ENCODE results near the gene KMT2A. TPM values are rescaled to one million over a fixed set of nuclear protein-coding genes. Genes with fewer than 3 reads are reported as not detected.

The KMT2A gene
- total RNA-seq, 1 experiment from 2014 or later: 50.4 TPM

GRCh38 chr11:118532852-118533768 lies 96.8 kb downstream of the KMT2A start:
- no peaks in the 10 kb centered on the region for H3K79me2 ChIP-seq (ENCODE audit: insufficient read depth, low read length)
- H3K36me3 ChIP-seq (ENCODE audit: control insufficient read depth in 1 of 2, insufficient read depth in 2 of 2, low read length in 2 of 2): no peaks in the 10 kb centered on the region; a peak in 1 of 4 replicates
- no peaks in the 10 kb centered on the region for H3K9me2 ChIP-seq (ENCODE audit: insufficient read depth)
- CTCF ChIA-PET: no interaction called here
- intact Hi-C loops (cut with micrococcal nuclease): no loop called here
- peaks cover 27 to 40% of the 10 kb centered on the region in 2 experiments for H3K4me1 ChIP-seq (ENCODE audit: control insufficient read depth in 1 of 2, insufficient read depth in 2 of 2, low read length in 2 of 2)
- no peak overlapping the region for H3K9ac ChIP-seq (ENCODE audit: low read length)
- ATAC-seq (no peak), DNase-seq (ENCODE audit: low read depth, low spot score) (no peak)
- TF ChIP-seq POLR2A (IDR thresholded peaks at IDR 0.05; ENCODE audit: borderline replicate concordance, extremely low read depth, insufficient read depth, insufficient read length) (no peak), JUND (IDR thresholded peaks at IDR 0.05) (no peak), EGR1 (IDR thresholded peaks at IDR 0.05; ENCODE audit: low read depth) (no peak), EZH2 (IDR thresholded peaks at IDR 0.05) (no peak), RAD21 (IDR thresholded peaks at IDR 0.05; ENCODE audit: low read depth) (no peak), CTCF (IDR thresholded peaks at IDR 0.05 in 2 of 3, conservative IDR thresholded peaks at IDR 0.05 in 1 of 3; ENCODE audit: borderline replicate concordance in 1 of 3, insufficient read depth in 1 of 3, low read depth in 2 of 3, low read length in 2 of 3) (no peak), ELF1 (IDR thresholded peaks at IDR 0.05; ENCODE audit: borderline replicate concordance, low read depth) (no peak), ZNF274 (IDR thresholded peaks at IDR 0.05; ENCODE audit: low read depth, low read length) (no peak), CEBPB (IDR thresholded peaks at IDR 0.05; ENCODE audit: low read depth) (no peak)
- TF ChIP-seq, protein P1, sequence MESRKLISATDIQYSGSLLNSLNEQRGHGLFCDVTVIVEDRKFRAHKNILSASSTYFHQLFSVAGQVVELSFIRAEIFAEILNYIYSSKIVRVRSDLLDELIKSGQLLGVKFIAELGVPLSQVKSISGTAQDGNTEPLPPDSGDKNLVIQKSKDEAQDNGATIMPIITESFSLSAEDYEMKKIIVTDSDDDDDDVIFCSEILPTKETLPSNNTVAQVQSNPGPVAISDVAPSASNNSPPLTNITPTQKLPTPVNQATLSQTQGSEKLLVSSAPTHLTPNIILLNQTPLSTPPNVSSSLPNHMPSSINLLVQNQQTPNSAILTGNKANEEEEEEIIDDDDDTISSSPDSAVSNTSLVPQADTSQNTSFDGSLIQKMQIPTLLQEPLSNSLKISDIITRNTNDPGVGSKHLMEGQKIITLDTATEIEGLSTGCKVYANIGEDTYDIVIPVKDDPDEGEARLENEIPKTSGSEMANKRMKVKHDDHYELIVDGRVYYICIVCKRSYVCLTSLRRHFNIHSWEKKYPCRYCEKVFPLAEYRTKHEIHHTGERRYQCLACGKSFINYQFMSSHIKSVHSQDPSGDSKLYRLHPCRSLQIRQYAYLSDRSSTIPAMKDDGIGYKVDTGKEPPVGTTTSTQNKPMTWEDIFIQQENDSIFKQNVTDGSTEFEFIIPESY (IDR thresholded peaks at IDR 0.05; ENCODE audit: extremely low read depth, insufficient replicate concordance, low read length): no peak
- TF ChIP-seq, protein P2, sequence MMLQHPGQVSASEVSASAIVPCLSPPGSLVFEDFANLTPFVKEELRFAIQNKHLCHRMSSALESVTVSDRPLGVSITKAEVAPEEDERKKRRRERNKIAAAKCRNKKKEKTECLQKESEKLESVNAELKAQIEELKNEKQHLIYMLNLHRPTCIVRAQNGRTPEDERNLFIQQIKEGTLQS (IDR thresholded peaks at IDR 0.05): no peak
- TF ChIP-seq, protein P3, sequence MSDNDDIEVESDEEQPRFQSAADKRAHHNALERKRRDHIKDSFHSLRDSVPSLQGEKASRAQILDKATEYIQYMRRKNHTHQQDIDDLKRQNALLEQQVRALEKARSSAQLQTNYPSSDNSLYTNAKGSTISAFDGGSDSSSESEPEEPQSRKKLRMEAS (IDR thresholded peaks at IDR 0.05): no peak
- TF ChIP-seq, protein P4, sequence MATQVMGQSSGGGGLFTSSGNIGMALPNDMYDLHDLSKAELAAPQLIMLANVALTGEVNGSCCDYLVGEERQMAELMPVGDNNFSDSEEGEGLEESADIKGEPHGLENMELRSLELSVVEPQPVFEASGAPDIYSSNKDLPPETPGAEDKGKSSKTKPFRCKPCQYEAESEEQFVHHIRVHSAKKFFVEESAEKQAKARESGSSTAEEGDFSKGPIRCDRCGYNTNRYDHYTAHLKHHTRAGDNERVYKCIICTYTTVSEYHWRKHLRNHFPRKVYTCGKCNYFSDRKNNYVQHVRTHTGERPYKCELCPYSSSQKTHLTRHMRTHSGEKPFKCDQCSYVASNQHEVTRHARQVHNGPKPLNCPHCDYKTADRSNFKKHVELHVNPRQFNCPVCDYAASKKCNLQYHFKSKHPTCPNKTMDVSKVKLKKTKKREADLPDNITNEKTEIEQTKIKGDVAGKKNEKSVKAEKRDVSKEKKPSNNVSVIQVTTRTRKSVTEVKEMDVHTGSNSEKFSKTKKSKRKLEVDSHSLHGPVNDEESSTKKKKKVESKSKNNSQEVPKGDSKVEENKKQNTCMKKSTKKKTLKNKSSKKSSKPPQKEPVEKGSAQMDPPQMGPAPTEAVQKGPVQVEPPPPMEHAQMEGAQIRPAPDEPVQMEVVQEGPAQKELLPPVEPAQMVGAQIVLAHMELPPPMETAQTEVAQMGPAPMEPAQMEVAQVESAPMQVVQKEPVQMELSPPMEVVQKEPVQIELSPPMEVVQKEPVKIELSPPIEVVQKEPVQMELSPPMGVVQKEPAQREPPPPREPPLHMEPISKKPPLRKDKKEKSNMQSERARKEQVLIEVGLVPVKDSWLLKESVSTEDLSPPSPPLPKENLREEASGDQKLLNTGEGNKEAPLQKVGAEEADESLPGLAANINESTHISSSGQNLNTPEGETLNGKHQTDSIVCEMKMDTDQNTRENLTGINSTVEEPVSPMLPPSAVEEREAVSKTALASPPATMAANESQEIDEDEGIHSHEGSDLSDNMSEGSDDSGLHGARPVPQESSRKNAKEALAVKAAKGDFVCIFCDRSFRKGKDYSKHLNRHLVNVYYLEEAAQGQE (IDR thresholded peaks at IDR 0.05; ENCODE audit: low read depth): no peak
- no TSS peak for BruUV-seq (replicated peaks)
- H3K27me3 ChIP-seq (ENCODE audit: insufficient read depth, low read length): no peaks in the 10 kb centered on the region
- no peaks in the 10 kb centered on the region for H4K20me1 ChIP-seq (ENCODE audit: insufficient read depth)
- H3K9me3 ChIP-seq (ENCODE audit: control insufficient read depth in 1 of 2, insufficient read depth in 1 of 2, low read depth in 1 of 2, low read length in 2 of 2): no peaks in the 10 kb centered on the region
- H3K4me2 ChIP-seq (ENCODE audit: low read length): no peak overlapping the region
- H2AFZ ChIP-seq (ENCODE audit: low read depth, low read length, poor library complexity, severe bottlenecking): no peak overlapping the region
- RAD21 ChIA-PET (ENCODE audit: low non-redundant PET in 1 of 2, low total read pairs in 2 of 2, uncharacterized antibody in 2 of 2, unreplicated experiment in 2 of 2): no interaction called here
- POLR2A ChIA-PET: no interaction called here
- H3K4me3 ChIP-seq (replicated peaks in 1 of 2; ENCODE audit: low read depth in 1 of 2, low read length in 2 of 2): no peak overlapping the region
- H3K27ac ChIP-seq (ENCODE audit: low read depth, low read length): no peak overlapping the region
